ENCODE data around the gene CADM1.
"Not testable (repeated sequence)": the region's sequence is repeated elsewhere in the genome, so short reads cannot be mapped to it uniquely, and the experiment has no call there.

Gene CADM1

GRCh38 chr11:115475564-115475963, 28.7 kb downstream of the CADM1 start:
- H3K27ac ChIP-seq (ENCODE audit: low read depth, low read length), result no peak overlapping the region
- H3F3A ChIP-seq (ENCODE audit: control insufficient read depth, insufficient read depth), result no peaks in the 10 kb centered on the region
- H3K36me3 ChIP-seq (ENCODE audit: control insufficient read depth, low read length), result no peaks in the 10 kb centered on the region
- H3K4me2 ChIP-seq (ENCODE audit: low read length), result no peak overlapping the region
- TF ChIP-seq CTCF (IDR thresholded peaks at IDR 0.05; ENCODE audit: low read depth, low read length, poor library complexity, severe bottlenecking), result no peak
- TF ChIP-seq EZH2phosphoT487 (IDR thresholded peaks at IDR 0.05; ENCODE audit: borderline replicate concordance, low read length), result no peak
- no peaks in the 10 kb centered on the region for H3K79me2 ChIP-seq (ENCODE audit: control insufficient read depth, low read length)
- peaks cover 7% of the 10 kb centered on the region for H3K27me3 ChIP-seq (ENCODE audit: control insufficient read depth, low read length)
- H3K9me2 ChIP-seq (replicated peaks; ENCODE audit: control insufficient read depth, low read length), result no peaks in the 10 kb centered on the region
- no peak overlapping the region for H3K4me3 ChIP-seq (ENCODE audit: low read length)
- H3K9me3 ChIP-seq (ENCODE audit: control insufficient read depth, insufficient read depth, low read length), result no peaks in the 10 kb centered on the region
- no peaks in the 10 kb centered on the region for H4K20me1 ChIP-seq (ENCODE audit: control insufficient read depth, insufficient read depth, low read depth, low read length)
- H3K4me1 ChIP-seq (ENCODE audit: control insufficient read depth, low read length), result peaks cover 20% of the 10 kb centered on the region

- H3K27ac ChIP-seq (ENCODE audit: low read depth, low read length); H3K79me2 ChIP-seq (ENCODE audit: control insufficient read depth, low read length); H3K4me2 ChIP-seq (ENCODE audit: low read length); H4K20me1 ChIP-seq (ENCODE audit: control insufficient read depth, insufficient read depth, low read depth, low read length); H3K9me2 ChIP-seq (replicated peaks; ENCODE audit: control insufficient read depth, low read length); H3K4me3 ChIP-seq (ENCODE audit: low read length); H3K36me3 ChIP-seq (ENCODE audit: control insufficient read depth, low read length); H3F3A ChIP-seq (ENCODE audit: control insufficient read depth, insufficient read depth); H3K9me3 ChIP-seq (ENCODE audit: control insufficient read depth, insufficient read depth, low read length); H3K27me3 ChIP-seq (ENCODE audit: control insufficient read depth, low read length): not testable (repeated sequence)
- peaks cover 32% of the 10 kb centered on the region for H3K4me1 ChIP-seq (ENCODE audit: control insufficient read depth, low read length)
Observed at GRCh38 chr11:115474306-115474705, 29.9 kb downstream of the CADM1 start.

GRCh38 chr11:115473167-115473566, 31.0 kb downstream of the CADM1 start:
- H3K9me2 ChIP-seq (replicated peaks; ENCODE audit: control insufficient read depth, low read length), result no peaks in the 10 kb centered on the region
- H3K4me1 ChIP-seq (ENCODE audit: control insufficient read depth, low read length), result peaks cover 42% of the 10 kb centered on the region
- H3K27ac ChIP-seq (ENCODE audit: low read depth, low read length), result no peak overlapping the region
- TF ChIP-seq CTCF (IDR thresholded peaks at IDR 0.05; ENCODE audit: low read depth, low read length, poor library complexity, severe bottlenecking) (no peak), EZH2phosphoT487 (IDR thresholded peaks at IDR 0.05; ENCODE audit: borderline replicate concordance, low read length) (no peak)
- H3K36me3 ChIP-seq (ENCODE audit: control insufficient read depth, low read length), result no peaks in the 10 kb centered on the region
- H3F3A ChIP-seq (ENCODE audit: control insufficient read depth, insufficient read depth), result peaks cover 4% of the 10 kb centered on the region; the same call in 1 of the 2 replicates
- H3K4me3 ChIP-seq (ENCODE audit: low read length), result no peak overlapping the region
- H3K27me3 ChIP-seq (ENCODE audit: control insufficient read depth, low read length), result peaks cover 7% of the 10 kb centered on the region
- H3K79me2 ChIP-seq (ENCODE audit: control insufficient read depth, low read length), result no peaks in the 10 kb centered on the region
- no peaks in the 10 kb centered on the region for H3K9me3 ChIP-seq (ENCODE audit: control insufficient read depth, insufficient read depth, low read length)
- no peaks in the 10 kb centered on the region for H4K20me1 ChIP-seq (ENCODE audit: control insufficient read depth, insufficient read depth, low read depth, low read length)
- no peak overlapping the region for H3K4me2 ChIP-seq (ENCODE audit: low read length)

- H3K36me3 ChIP-seq (ENCODE audit: control insufficient read depth, low read length), result no peaks in the 10 kb centered on the region
- H3K27ac ChIP-seq (ENCODE audit: low read depth, low read length), result no peak overlapping the region
- peaks cover 4% of the 10 kb centered on the region; the same call in 1 of the 2 replicates for H3F3A ChIP-seq (ENCODE audit: control insufficient read depth, insufficient read depth)
- TF ChIP-seq EZH2phosphoT487 (IDR thresholded peaks at IDR 0.05; ENCODE audit: borderline replicate concordance, low read length) (no peak), CTCF (IDR thresholded peaks at IDR 0.05; ENCODE audit: low read depth, low read length, poor library complexity, severe bottlenecking) (no peak)
- H3K4me2 ChIP-seq (ENCODE audit: low read length), result no peak overlapping the region
- no peaks in the 10 kb centered on the region for H3K27me3 ChIP-seq (ENCODE audit: control insufficient read depth, low read length)
- no peaks in the 10 kb centered on the region for H3K9me2 ChIP-seq (replicated peaks; ENCODE audit: control insufficient read depth, low read length)
- no peaks in the 10 kb centered on the region for H3K9me3 ChIP-seq (ENCODE audit: control insufficient read depth, insufficient read depth, low read length)
- H3K4me1 ChIP-seq (ENCODE audit: control insufficient read depth, low read length), result peaks cover 42% of the 10 kb centered on the region
- no peak overlapping the region for H3K4me3 ChIP-seq (ENCODE audit: low read length)
- no peaks in the 10 kb centered on the region for H3K79me2 ChIP-seq (ENCODE audit: control insufficient read depth, low read length)
- H4K20me1 ChIP-seq (ENCODE audit: control insufficient read depth, insufficient read depth, low read depth, low read length), result no peaks in the 10 kb centered on the region
Observed at GRCh38 chr11:115471367-115471766, 32.8 kb downstream of the CADM1 start.
